Peyer's patch (tissue), 4 donors: ENCODE results near the gene SC5D.

Experiments
- POLR2A ChIP-seq, 2 donors: fragments of 450-650 bp; IDR thresholded peaks; one replicate each; pipeline ENCODE4 v1.5.1; 2017; ENCODE audit warnings: antibody characterized with exemption in 2 of 2, mild to moderate bottlenecking in 2 of 2, moderate library complexity in 2 of 2
- TF ChIP-seq, protein P1 (sequence below), 6 experiments: fragments of 450-650 bp in 4 of 6; fragments of 200-600 bp in 2 of 6; sonication (generic) in 1 of 6; IDR thresholded peaks; one replicate each; pipeline ENCODE4 v1.5.1; 2017 to 2019; ENCODE audit warnings: antibody characterized with exemption in 6 of 6, mild to moderate bottlenecking in 3 of 6, moderate library complexity in 1 of 6

DNA sequence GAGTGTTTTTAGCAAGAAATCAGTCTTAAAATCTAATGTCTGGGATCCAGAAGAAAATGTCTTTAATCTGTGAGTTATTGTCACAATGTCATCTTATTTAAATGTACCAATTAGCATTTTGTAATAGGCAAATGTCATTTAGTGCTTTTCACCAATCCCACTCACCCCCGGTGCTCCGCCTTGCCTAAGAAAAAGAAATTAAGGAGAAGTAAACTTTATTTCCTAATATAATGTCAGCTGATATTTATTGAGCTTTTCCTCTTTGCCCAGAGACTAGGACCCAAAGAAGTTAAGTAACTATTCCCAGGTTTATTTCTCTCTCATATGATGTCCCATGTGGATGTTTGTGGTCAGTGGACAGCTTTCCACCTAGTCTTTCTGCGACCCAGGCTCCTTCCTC, 16.2 kb downstream of the SC5D start:
- TF ChIP-seq, protein P1, sequence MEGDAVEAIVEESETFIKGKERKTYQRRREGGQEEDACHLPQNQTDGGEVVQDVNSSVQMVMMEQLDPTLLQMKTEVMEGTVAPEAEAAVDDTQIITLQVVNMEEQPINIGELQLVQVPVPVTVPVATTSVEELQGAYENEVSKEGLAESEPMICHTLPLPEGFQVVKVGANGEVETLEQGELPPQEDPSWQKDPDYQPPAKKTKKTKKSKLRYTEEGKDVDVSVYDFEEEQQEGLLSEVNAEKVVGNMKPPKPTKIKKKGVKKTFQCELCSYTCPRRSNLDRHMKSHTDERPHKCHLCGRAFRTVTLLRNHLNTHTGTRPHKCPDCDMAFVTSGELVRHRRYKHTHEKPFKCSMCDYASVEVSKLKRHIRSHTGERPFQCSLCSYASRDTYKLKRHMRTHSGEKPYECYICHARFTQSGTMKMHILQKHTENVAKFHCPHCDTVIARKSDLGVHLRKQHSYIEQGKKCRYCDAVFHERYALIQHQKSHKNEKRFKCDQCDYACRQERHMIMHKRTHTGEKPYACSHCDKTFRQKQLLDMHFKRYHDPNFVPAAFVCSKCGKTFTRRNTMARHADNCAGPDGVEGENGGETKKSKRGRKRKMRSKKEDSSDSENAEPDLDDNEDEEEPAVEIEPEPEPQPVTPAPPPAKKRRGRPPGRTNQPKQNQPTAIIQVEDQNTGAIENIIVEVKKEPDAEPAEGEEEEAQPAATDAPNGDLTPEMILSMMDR (IDR thresholded peaks at IDR 0.05): no peak
- no peak for TF ChIP-seq POLR2A (IDR thresholded peaks at IDR 0.05)
